ENCODE measurements around the gene NECAB2.

The NECAB2 gene

GRCh38 chr16:83967838-83968305 is at the start of gene NECAB2:
Gene NECAB2, plus strand, starts transcription at chr16:83968244. Its CDS starts 405 bp downstream, at chr16:83968649.
- no peak for DNase-seq (ENCODE audit: low read depth in 2 of 2, low spot score in 1 of 2)

GRCh38 chr16:83920894-83921491 is 47.1 kb upstream of the NECAB2 start:
- DNase-seq (ENCODE audit: low read depth in 2 of 2, low spot score in 1 of 2) = no peak

- DNase-seq (ENCODE audit: low read depth in 2 of 2, low spot score in 1 of 2) = no peak
Measured at GRCh38 chr16:83923581-83924365, 44.3 kb upstream of the NECAB2 start.

DNA sequence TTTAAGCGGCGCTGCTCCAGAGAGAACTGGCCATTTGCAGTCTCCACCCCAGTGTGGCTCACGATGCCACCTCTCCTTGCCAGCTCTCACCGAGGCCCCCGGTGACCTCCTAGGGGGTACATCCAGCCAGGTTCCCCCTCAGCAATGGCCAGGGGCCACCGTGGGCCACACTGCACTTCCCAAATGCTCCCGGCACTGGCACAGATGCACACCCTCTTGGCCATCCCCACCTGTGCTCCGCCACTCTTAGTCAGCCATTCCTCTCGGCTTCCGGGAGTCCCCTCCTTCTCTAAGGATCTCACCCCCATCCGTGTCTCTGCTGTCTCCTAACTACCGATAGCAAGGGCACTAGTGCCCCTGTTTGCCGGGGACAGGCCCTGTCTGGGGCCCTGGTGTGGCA is 43.4 kb upstream of the NECAB2 start:
- no peak for DNase-seq (ENCODE audit: low read depth in 2 of 2, low spot score in 1 of 2)

DNA sequence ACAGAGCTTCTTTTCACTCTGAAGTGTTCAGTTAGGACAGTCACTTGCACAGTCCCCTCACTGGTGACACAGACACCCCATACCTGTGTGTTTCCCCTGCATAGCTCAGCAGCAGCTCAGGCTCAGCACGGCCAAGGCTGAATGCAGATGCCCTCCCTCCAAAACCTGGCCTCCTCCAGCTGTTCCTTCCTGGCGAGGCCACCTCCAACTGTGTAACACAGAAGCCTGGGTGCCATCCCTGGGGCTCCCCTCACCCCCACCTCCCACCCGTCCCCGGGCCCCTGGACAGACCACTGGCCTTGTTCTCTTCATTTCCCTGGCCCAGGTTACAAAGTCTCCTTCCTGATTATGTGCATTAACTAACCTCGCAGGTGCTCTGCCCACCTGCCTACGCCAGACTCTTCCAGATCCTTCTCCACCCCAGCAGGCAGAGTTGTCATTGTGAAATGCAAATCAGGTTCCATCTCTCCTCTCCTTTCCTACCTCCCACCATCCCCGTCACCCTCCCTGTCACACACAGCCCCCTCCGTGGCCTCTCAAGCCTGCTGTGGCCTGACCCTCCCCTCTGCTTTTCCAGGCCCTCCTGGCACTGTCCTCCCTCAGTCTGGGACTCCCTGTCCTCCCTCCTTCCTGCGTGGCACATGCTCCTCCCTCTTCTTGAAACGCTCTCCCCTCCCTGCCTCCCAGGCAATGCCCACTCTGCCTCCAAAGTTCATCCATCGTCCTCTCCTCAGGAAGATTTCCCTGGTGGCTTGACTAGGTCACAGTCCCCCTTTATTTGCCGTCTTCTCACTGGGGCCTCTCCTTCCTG is 42.7 kb upstream of the NECAB2 start:
- DNase-seq (ENCODE audit: low read depth in 2 of 2, low spot score in 1 of 2) = no peak

GRCh38 chr16:83925957-83926725 is 41.9 kb upstream of the NECAB2 start:
- no peak for DNase-seq (ENCODE audit: low read depth in 2 of 2, low spot score in 1 of 2)

GRCh38 chr16:83926726-83927397 is 41.2 kb upstream of the NECAB2 start:
- peak in 1 of 2 donors; percentile 29 for DNase-seq (ENCODE audit: low read depth in 2 of 2, low spot score in 1 of 2)

GRCh38 chr16:83928341-83929055 is 39.5 kb upstream of the NECAB2 start:
- DNase-seq (ENCODE audit: low read depth in 2 of 2, low spot score in 1 of 2) = no peak

- no peak for DNase-seq (ENCODE audit: low read depth in 2 of 2, low spot score in 1 of 2)
Measured at GRCh38 chr16:83929811-83930555, 38.1 kb upstream of the NECAB2 start.

DNA sequence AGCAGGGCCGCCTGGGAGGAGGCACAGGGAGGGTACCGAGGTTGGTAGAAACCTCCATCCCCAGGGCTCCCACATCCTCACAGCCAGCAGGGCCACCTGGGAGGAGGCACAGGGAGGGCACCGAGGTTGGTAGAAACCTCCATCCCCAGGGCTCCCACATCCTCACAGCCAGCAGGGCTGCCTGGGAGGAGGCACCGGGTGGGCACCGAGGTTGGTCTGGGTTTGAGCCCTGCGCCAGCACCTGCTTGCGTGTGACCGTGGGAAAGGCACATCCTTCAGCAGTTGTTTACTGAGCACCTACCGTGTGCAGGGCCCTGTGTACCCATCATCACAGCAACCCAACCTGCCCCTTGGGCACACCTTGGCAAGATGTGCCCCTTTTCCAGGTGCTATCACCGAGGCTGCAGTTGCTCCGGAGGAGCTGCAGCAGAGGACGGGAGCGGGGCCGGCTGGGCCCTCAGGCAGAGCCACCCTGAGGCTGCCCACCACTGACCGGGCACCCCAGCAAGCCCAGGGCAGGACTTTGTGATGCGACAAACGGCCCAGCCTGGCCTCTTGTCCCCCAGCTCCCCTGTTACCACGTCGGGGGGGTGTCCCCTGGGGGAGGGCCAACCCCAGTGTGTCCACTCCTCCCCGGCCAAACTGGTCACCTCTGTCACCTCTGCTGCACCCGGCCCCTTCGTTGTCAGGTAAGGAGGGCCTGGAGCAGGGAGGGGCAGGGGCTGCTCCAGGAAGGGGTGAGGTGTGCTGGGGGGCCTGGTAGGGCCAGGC is 37.1 kb upstream of the NECAB2 start:
- no peak for DNase-seq (ENCODE audit: low read depth in 2 of 2, low spot score in 1 of 2)

GRCh38 chr16:83931556-83931955 is 36.5 kb upstream of the NECAB2 start:
- no peak for DNase-seq (ENCODE audit: low read depth in 2 of 2, low spot score in 1 of 2)

DNA sequence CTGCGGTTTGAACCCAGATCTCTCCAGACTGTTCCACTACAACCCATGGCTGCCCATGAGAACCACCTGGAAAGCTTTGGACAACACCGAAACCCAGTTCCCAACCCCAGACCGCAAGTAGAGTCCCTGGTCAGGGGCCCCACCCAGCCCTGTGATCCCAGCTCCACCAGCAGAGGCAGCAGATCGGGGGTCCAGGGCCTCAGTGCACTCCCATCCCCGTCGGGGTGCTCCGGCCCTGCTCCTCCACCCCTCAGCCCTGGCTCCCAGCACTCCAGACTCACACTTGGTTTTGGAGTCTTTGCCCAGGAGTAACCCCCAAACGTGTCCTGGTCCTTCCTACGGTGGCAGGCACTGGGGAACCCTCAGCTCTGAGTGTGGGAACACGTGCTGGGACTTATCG is 35.7 kb upstream of the NECAB2 start:
- DNase-seq (ENCODE audit: low read depth in 2 of 2, low spot score in 1 of 2) = no peak

DNA sequence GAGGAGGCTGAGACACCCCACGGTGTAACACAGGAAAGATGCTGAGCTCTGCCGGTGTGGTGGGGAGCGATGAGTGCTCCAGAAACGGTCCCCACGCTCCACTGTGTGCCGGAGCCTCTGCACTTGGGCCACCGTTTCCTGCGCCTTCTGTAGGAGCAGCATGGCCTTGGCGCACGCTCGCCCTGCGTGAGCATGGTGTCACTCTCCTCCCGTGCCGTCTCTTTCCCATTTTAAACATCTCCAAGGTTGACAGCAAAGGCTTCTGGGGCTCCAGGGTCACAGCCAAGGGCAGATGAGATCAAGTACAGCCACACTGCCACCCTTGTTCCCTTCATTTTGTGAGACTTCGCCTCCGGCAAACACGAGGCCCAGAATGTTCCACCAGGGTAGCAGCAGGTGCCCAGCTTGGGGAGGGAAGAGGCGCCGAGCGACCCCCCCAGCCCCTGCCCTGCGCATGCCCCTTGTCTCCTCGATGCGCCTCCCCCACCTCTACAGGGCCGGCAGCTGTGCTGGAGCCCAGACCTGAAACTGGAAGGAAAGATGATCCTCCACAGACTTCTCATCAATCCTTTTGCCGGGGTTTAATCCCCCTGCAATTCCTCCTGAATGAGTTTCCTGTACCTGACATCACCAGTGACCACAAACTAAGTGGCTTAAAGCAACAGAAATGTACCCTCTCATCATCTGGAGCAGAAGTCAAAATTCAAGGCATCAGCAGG is 34.9 kb upstream of the NECAB2 start:
- no peak for DNase-seq (ENCODE audit: low read depth in 2 of 2, low spot score in 1 of 2)

GRCh38 chr16:83933885-83934683 is 34.0 kb upstream of the NECAB2 start:
- DNase-seq (ENCODE audit: low read depth in 2 of 2, low spot score in 1 of 2) = no peak

GRCh38 chr16:83934684-83934977 is 33.4 kb upstream of the NECAB2 start:
- no peak for DNase-seq (ENCODE audit: low read depth in 2 of 2, low spot score in 1 of 2)

- DNase-seq (ENCODE audit: low read depth in 2 of 2, low spot score in 1 of 2) = no peak
Measured at GRCh38 chr16:83935005-83935857, 32.8 kb upstream of the NECAB2 start.

Measured in stimulated activated CD8-positive, alpha-beta memory T cell treated with anti-CD3 and anti-CD28 coated beads, Interleukin-4, amount 100 ng/mL, for 1 hour (primary cell).